ENCODE measurements around the gene CASR. TPM values are rescaled to one million over a fixed set of nuclear protein-coding genes. Genes with fewer than 3 reads are reported as not detected.

Gene CASR
- total RNA-seq, 1 donor, result under 0.01 TPM

Other genes starting within 250 kb of the CASR start
- 0.54 TPM for gene ILDR1, start 161.4 kb upstream of the CASR start, total RNA-seq
- gene CD86, start 128.3 kb upstream of the CASR start, total RNA-seq, result 0.27 TPM
- 0.27 TPM for gene CSTA, start 141.6 kb downstream of the CASR start, total RNA-seq
- gene MIX23, start 199.6 kb downstream of the CASR start, total RNA-seq, result 2.7 TPM
- 4.0 TPM for gene FAM162A, start 200.5 kb downstream of the CASR start, total RNA-seq
- gene WDR5B, start 232.4 kb downstream of the CASR start, total RNA-seq, result 5.4 TPM

All from hematopoietic multipotent progenitor cell (in vitro differentiated cells).